H1 (cell line): ENCODE data around the gene RTN4IP1. TPM values are rescaled to one million over a fixed set of nuclear protein-coding genes. Genes with fewer than 3 reads are reported as not detected.

Source experiments
- EP300 ChIP-seq, 2 experiments: IDR thresholded peaks; 1 replicate in 1 of 2; 2 replicates in 1 of 2; pipeline ENCODE4 v1.6.1; 2011 to 2012; ENCODE audit warnings: low read depth in 2 of 2, low read length in 2 of 2, mild to moderate bottlenecking in 2 of 2, borderline replicate concordance in 1 of 2, inconsistent platforms in 1 of 2, moderate library complexity in 1 of 2
- JUND ChIP-seq: IDR thresholded peaks from 2 replicates; pipeline ENCODE4 v1.6.1; 2011; ENCODE audit warnings: mild to moderate bottlenecking, improper control_type of control experiment, low read length
- RFX5 ChIP-seq: IDR thresholded peaks from 2 replicates; pipeline ENCODE4 v1.6.1; 2011; ENCODE audit warnings: low read depth, low read length, improper control_type of control experiment, borderline replicate concordance
- ZNF274 ChIP-seq: IDR thresholded peaks from 2 replicates; pipeline ENCODE4 v1.7.0; 2012; ENCODE audit warnings: low read length, borderline replicate concordance; ENCODE audit errors: extremely low read depth
- polyA plus RNA-seq, 7 experiments: library from polyadenylated mRNA; depleted of rRNA in 3 of 7; stranded (reverse) in 5 of 7; unstranded in 2 of 7; fragments of >200 nt in 5 of 7; fragments of 200-250 nt in 2 of 7; gene quantifications; 1 replicate in 5 of 7; 2 replicates in 1 of 7; 4 replicates in 1 of 7; pipeline versions ENCODE4 v1.2.1 to v1.2.3, GENCODE V29; 2011 to 2013; ENCODE audit warnings: missing spikeins in 2 of 7, mixed read lengths in 2 of 7
- total RNA-seq: library from RNA; stranded (reverse); fragmentation: NEBNext Ultra II Directional; extraction: Animal tissue kit (Norgen Biotek cat#: 25700); gene quantifications from 2 replicates; pipeline ENCODE4 v1.2.1, GENCODE V29; 2021

The RTN4IP1 gene
- total and polyA plus RNA-seq, 2 of the 8 experiments (the other 6 are each of a cell fraction or from before 2014, with no cell fraction given) = 14.6 to 19.5 TPM

DNA sequence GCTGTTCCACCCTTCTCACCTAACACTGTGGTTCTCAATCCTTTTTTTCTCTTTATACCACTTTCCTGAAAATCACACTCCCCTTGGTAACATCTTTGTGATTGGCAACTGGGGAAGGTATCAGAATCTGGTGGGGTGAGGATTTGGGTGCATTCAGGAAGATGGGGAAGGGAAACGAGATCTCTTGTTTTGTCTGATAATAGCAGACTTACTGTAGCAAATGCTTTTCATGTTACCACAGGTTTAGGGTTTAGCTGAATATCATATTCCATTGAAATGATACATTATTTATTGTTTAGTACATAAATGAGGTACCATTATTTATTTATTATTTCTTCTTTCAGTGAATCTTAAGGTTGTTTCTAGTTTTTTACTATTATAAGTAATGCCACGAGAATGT lies 100.8 kb downstream of the RTN4IP1 start (continued):
- no peak for TF ChIP-seq EP300 (IDR thresholded peaks at IDR 0.05; ENCODE audit: borderline replicate concordance in 1 of 2, low read depth in 2 of 2, low read length in 2 of 2)
- TF ChIP-seq ZNF274 = no peak
- no peak for TF ChIP-seq JUND
- TF ChIP-seq RFX5 = no peak
